ENCODE results near the gene SP140L. TPM values are rescaled to one million over a fixed set of nuclear protein-coding genes. Genes with fewer than 3 reads are reported as not detected.

Gene SP140L
- total and polyA plus RNA-seq, 10 of the 15 experiments (the other 5 are each of a cell fraction or from before 2014, with no cell fraction given), result 4.7 to 28.6 (median 15.0) TPM

- no peaks in the 10 kb centered on the region for H3K9me3 ChIP-seq (replicated peaks; ENCODE audit: control insufficient read depth, insufficient read depth, low read length)
- CTCF ChIA-PET, result no interaction called here
- whole genome bisulfite sequencing (ENCODE audit: insufficient coverage, insufficient replicate concordance, low lambda C conversion rate, missing lambda C conversion rate), result 69% methylated on average over 1 of the region's 1 CpG
- H3K4me3 ChIP-seq, result no peak overlapping the region
- H3K9ac ChIP-seq (ENCODE audit: control insufficient read depth, insufficient read depth, low read length), result no peak overlapping the region
- in situ Hi-C loops (cut with MboI) (no loop called here), intact Hi-C loops (cut with micrococcal nuclease; ENCODE audit: unreplicated experiment) (no loop called here)
- ATAC-seq (no peak), DNase-seq (ENCODE audit: low read depth, low spot score) (no peak), FAIRE-seq (no peak)
- SMC1A ChIA-PET (ENCODE audit: uncharacterized antibody, unreplicated experiment), result no interaction called here
- H3K27ac ChIP-seq (ENCODE audit: control insufficient read depth, insufficient read depth), result no peak overlapping the region
- POLR2A ChIA-PET, result no interaction called here
- H3K79me2 ChIP-seq (ENCODE audit: control insufficient read depth, insufficient read depth, low read length), result no peaks in the 10 kb centered on the region
- H3K27me3 ChIP-seq (replicated peaks in 1 of 2; ENCODE audit: control insufficient read depth in 2 of 2, insufficient read depth in 2 of 2, low read length in 1 of 2), result no peaks in the 10 kb centered on the region
- no TSS peak for BruUV-seq (replicated peaks)
- peaks cover 5 to 6% of the 10 kb centered on the region in 2 experiments for H3K36me3 ChIP-seq (ENCODE audit: control insufficient read depth in 2 of 2, insufficient read depth in 2 of 2, low read length in 1 of 2)
- H4K20me1 ChIP-seq (ENCODE audit: control insufficient read depth, insufficient read depth), result no peaks in the 10 kb centered on the region
- no peak for TF ChIP-seq ZNF274 (IDR thresholded peaks at IDR 0.05; ENCODE audit: insufficient read depth, insufficient read length)
- TF ChIP-seq NR2C1 (IDR thresholded peaks at IDR 0.05), result no peak
- no peak for TF ChIP-seq MYC (IDR thresholded peaks at IDR 0.05; ENCODE audit: insufficient read depth, insufficient read length, insufficient replicate concordance, low read length, severe bottlenecking)
- TF ChIP-seq SREBF1 (IDR thresholded peaks at IDR 0.05; ENCODE audit: low read length), result no peak
- no peak for TF ChIP-seq GABPA (IDR thresholded peaks at IDR 0.05; ENCODE audit: low read depth)
- no peak for TF ChIP-seq CEBPZ (IDR thresholded peaks at IDR 0.05; ENCODE audit: low read depth, low read length)
- TF ChIP-seq SRF (IDR thresholded peaks at IDR 0.05; ENCODE audit: low read depth in 2 of 2, low read length in 2 of 2), result no peak
- TF ChIP-seq ZNF207 (IDR thresholded peaks at IDR 0.05; ENCODE audit: borderline replicate concordance), result no peak
- TF ChIP-seq MAX (IDR thresholded peaks at IDR 0.05; ENCODE audit: low read depth, low read length), result no peak
- no peak for TF ChIP-seq REST (IDR thresholded peaks at IDR 0.05; ENCODE audit: low read depth, low read length)
- no peak for TF ChIP-seq SMARCA5 (IDR thresholded peaks at IDR 0.05)
- TF ChIP-seq CEBPB (IDR thresholded peaks at IDR 0.05; ENCODE audit: borderline replicate concordance in 1 of 2, low read depth in 2 of 2, low read length in 2 of 2), result no peak
- no peak for TF ChIP-seq MXI1 (IDR thresholded peaks at IDR 0.05; ENCODE audit: low read depth, low read length)
- TF ChIP-seq NFYA (IDR thresholded peaks at IDR 0.05; ENCODE audit: borderline replicate concordance, low read depth, low read length), result no peak
- H3K4me2 ChIP-seq (ENCODE audit: control insufficient read depth, insufficient read depth), result no peak overlapping the region
- H3K4me1 ChIP-seq (ENCODE audit: control insufficient read depth, insufficient read depth, low read length), result peaks cover 4% of the 10 kb centered on the region; the same call in 1 of the 2 replicates
- RAD21 ChIA-PET (ENCODE audit: unreplicated experiment), result interaction anchor here (0.5 kb wide), 1 partner anchor 634 kb away, joined by 5 read pairs; no protein-coding TSS in a partner anchor
- H2AFZ ChIP-seq (ENCODE audit: control insufficient read depth, low read depth, low read length), result no peak overlapping the region
Measured at GRCh38 chr2:230358305-230358704, 31.3 kb downstream of the SP140L start.

All from GM12878 (cell line).